Measurements from ENCODE around the gene EPG5. TPM values are rescaled to one million over a fixed set of nuclear protein-coding genes. Genes with fewer than 3 reads are reported as not detected.

Gene EPG5
- polyA plus RNA-seq, 1 of the 3 experiments (the other 2 are of a cell fraction) = 13.6 TPM

DNA sequence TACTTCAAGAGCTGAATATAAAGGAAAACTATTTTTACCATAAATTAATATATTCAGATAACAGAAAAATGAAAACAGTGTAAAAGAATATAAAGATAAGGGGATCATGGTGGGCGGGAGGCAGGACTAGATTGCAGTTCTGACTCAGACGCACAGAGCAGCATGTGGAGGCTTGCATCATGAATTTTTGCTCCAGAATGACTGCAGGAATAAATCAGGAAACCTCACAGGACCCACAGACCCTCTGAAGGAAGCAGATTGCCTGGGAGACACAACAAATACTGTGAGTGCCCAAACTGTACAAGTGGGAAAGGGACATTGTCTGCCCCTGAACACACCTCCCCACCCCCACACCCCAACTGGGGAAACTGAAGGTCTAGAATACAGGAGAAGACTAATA is 160.9 kb downstream of the EPG5 start:
- TF ChIP-seq POLR2AphosphoS5 (IDR thresholded peaks at IDR 0.05; ENCODE audit: low read depth, low read length) = no peak
- TF ChIP-seq FOSL2 (IDR thresholded peaks at IDR 0.05; ENCODE audit: borderline replicate concordance, low read depth) = no peak
- no peaks in the 10 kb centered on the region for H3K79me2 ChIP-seq (ENCODE audit: insufficient read depth)
- CTCF ChIA-PET = interaction anchor here (0.6 to 1.2 kb wide), 3 partner anchors 81 to 119 kb away, joined by 3 read pairs; no protein-coding TSS in a partner anchor
- H3K4me2 ChIP-seq = no peak overlapping the region
- H3K36me3 ChIP-seq (replicated peaks in 1 of 2; ENCODE audit: control insufficient read depth in 1 of 2, insufficient read depth in 2 of 2, low read length in 1 of 2) = peaks cover 0 to 17% of the 10 kb centered on the region in 2 experiments
- H3K9me2 ChIP-seq = no peaks in the 10 kb centered on the region
- peak overlapping the region; percentile 67; the same call in 1 of the 2 replicates for H2AFZ ChIP-seq (ENCODE audit: low read depth)
- 67% methylated on average over 2 of the region's 2 CpGs for WGBS (ENCODE audit: low lambda C conversion rate)
- no peak overlapping the region for H3K9ac ChIP-seq
- H3K9me3 ChIP-seq = peaks cover 16% of the 10 kb centered on the region; the same call in 1 of the 2 replicates
- DNase-seq = no peak
- POLR2A ChIA-PET = no interaction called here
- H3F3A ChIP-seq (replicated peaks; ENCODE audit: insufficient read depth) = peaks cover 32% of the 10 kb centered on the region
- peak overlapping the region in 1 of 2 experiments; percentile 62; a peak in 2 of 4 replicates for H3K27ac ChIP-seq (ENCODE audit: low read depth in 2 of 2, low read length in 1 of 2)
- no peaks in the 10 kb centered on the region for H4K20me1 ChIP-seq (ENCODE audit: insufficient read depth)
- no peaks in the 10 kb centered on the region for H3K27me3 ChIP-seq (ENCODE audit: insufficient read depth)
- H3K4me1 ChIP-seq (ENCODE audit: control insufficient read depth in 1 of 2, insufficient read depth in 2 of 2, low read depth in 1 of 2, low read length in 1 of 2) = peaks cover 0 to 26% of the 10 kb centered on the region in 2 experiments; a peak in 2 of 4 replicates
- no peak overlapping the region for H3K4me3 ChIP-seq (ENCODE audit: low read depth in 2 of 2, low read length in 1 of 2)

DNA sequence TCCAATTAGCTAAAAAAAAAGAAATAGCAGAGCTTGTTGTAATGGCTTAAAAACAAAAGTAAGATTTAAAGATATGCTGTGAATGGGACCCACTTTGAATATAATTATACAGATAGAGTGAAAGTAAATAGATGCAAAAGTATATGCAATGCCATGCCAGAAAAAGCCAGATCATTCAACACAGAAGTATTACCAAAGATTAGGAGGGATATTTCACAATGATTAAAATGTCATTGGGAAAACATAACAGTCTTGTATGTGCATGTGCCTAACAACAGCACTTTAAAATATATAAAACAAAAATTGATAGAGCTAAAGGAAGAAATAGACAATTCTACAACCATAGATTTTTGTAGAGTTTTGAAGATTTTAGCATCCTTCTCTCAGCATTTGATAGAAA is 161.6 kb downstream of the EPG5 start:
- H3K79me2 ChIP-seq (ENCODE audit: insufficient read depth) = no peaks in the 10 kb centered on the region
- TF ChIP-seq FOXM1 (IDR thresholded peaks at IDR 0.05; ENCODE audit: low read depth) (no peak), SMC3 (IDR thresholded peaks at IDR 0.05; ENCODE audit: low read depth, low read length) (no peak), YY1 (IDR thresholded peaks at IDR 0.05; ENCODE audit: low read depth) (no peak), RAD21 (IDR thresholded peaks at IDR 0.05; ENCODE audit: low read length) (no peak), MEF2A (IDR thresholded peaks at IDR 0.05; ENCODE audit: borderline replicate concordance, low read depth) (no peak), GABPA (IDR thresholded peaks at IDR 0.05; ENCODE audit: low read depth) (no peak), TAF1 (IDR thresholded peaks at IDR 0.05; ENCODE audit: borderline replicate concordance, low read depth, low read length) (no peak)
- TF ChIP-seq, protein P1, sequence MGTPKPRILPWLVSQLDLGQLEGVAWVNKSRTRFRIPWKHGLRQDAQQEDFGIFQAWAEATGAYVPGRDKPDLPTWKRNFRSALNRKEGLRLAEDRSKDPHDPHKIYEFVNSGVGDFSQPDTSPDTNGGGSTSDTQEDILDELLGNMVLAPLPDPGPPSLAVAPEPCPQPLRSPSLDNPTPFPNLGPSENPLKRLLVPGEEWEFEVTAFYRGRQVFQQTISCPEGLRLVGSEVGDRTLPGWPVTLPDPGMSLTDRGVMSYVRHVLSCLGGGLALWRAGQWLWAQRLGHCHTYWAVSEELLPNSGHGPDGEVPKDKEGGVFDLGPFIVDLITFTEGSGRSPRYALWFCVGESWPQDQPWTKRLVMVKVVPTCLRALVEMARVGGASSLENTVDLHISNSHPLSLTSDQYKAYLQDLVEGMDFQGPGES (IDR thresholded peaks at IDR 0.05; ENCODE audit: low read depth, low read length) = no peak
- TF ChIP-seq, protein P2, sequence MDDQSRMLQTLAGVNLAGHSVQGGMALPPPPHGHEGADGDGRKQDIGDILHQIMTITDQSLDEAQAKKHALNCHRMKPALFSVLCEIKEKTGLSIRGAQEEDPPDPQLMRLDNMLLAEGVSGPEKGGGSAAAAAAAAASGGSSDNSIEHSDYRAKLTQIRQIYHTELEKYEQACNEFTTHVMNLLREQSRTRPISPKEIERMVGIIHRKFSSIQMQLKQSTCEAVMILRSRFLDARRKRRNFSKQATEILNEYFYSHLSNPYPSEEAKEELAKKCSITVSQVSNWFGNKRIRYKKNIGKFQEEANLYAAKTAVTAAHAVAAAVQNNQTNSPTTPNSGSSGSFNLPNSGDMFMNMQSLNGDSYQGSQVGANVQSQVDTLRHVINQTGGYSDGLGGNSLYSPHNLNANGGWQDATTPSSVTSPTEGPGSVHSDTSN (IDR thresholded peaks at IDR 0.05) = no peak
- TF ChIP-seq, protein P3, sequence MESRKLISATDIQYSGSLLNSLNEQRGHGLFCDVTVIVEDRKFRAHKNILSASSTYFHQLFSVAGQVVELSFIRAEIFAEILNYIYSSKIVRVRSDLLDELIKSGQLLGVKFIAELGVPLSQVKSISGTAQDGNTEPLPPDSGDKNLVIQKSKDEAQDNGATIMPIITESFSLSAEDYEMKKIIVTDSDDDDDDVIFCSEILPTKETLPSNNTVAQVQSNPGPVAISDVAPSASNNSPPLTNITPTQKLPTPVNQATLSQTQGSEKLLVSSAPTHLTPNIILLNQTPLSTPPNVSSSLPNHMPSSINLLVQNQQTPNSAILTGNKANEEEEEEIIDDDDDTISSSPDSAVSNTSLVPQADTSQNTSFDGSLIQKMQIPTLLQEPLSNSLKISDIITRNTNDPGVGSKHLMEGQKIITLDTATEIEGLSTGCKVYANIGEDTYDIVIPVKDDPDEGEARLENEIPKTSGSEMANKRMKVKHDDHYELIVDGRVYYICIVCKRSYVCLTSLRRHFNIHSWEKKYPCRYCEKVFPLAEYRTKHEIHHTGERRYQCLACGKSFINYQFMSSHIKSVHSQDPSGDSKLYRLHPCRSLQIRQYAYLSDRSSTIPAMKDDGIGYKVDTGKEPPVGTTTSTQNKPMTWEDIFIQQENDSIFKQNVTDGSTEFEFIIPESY (IDR thresholded peaks at IDR 0.05; ENCODE audit: borderline replicate concordance, low read depth) = no peak
- TF ChIP-seq, protein P4, sequence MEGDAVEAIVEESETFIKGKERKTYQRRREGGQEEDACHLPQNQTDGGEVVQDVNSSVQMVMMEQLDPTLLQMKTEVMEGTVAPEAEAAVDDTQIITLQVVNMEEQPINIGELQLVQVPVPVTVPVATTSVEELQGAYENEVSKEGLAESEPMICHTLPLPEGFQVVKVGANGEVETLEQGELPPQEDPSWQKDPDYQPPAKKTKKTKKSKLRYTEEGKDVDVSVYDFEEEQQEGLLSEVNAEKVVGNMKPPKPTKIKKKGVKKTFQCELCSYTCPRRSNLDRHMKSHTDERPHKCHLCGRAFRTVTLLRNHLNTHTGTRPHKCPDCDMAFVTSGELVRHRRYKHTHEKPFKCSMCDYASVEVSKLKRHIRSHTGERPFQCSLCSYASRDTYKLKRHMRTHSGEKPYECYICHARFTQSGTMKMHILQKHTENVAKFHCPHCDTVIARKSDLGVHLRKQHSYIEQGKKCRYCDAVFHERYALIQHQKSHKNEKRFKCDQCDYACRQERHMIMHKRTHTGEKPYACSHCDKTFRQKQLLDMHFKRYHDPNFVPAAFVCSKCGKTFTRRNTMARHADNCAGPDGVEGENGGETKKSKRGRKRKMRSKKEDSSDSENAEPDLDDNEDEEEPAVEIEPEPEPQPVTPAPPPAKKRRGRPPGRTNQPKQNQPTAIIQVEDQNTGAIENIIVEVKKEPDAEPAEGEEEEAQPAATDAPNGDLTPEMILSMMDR (IDR thresholded peaks at IDR 0.05) = no peak
- H4K20me1 ChIP-seq (ENCODE audit: insufficient read depth) = no peaks in the 10 kb centered on the region
- peaks cover 32% of the 10 kb centered on the region for H3F3A ChIP-seq (replicated peaks; ENCODE audit: insufficient read depth)
- no peak for DNase-seq
- H3K4me2 ChIP-seq = no peak overlapping the region
- POLR2A ChIA-PET = no interaction called here
- CTCF ChIA-PET = interaction anchor here (0.6 kb wide), 1 partner anchor 83 kb away, joined by 3 read pairs; no protein-coding TSS in a partner anchor
- H3K27me3 ChIP-seq (ENCODE audit: insufficient read depth) = no peaks in the 10 kb centered on the region
- H3K36me3 ChIP-seq (replicated peaks in 1 of 2; ENCODE audit: control insufficient read depth in 1 of 2, insufficient read depth in 2 of 2, low read length in 1 of 2) = peaks cover 0 to 17% of the 10 kb centered on the region in 2 experiments
- H3K9me3 ChIP-seq = peaks cover 16% of the 10 kb centered on the region; the same call in 1 of the 2 replicates
- H3K9ac ChIP-seq = no peak overlapping the region
- H3K4me1 ChIP-seq (ENCODE audit: control insufficient read depth in 1 of 2, insufficient read depth in 2 of 2, low read depth in 1 of 2, low read length in 1 of 2) = peaks cover 0 to 26% of the 10 kb centered on the region in 2 experiments; a peak in 2 of 4 replicates
- H3K9me2 ChIP-seq = no peaks in the 10 kb centered on the region
- no peak overlapping the region for H2AFZ ChIP-seq (ENCODE audit: low read depth)
- no peak overlapping the region for H3K4me3 ChIP-seq (ENCODE audit: low read depth in 2 of 2, low read length in 1 of 2)
- 0 out of 4 replicates have a peak overlapping the region, but pooled peaks of 1 of the 2 experiments have one; percentile 62 for H3K27ac ChIP-seq (ENCODE audit: low read depth in 2 of 2, low read length in 1 of 2)

All from SK-N-SH (cell line).